IPS DF 4.7 (cell line): ENCODE results near the gene PGC.

Experiments
- DNase-seq: peaks from one replicate; pipeline ENCODE4 v3.0.0-alpha.2; 2013; ENCODE audit warnings: low spot score; ENCODE audit errors: extremely low read depth

PGC gene

DNA sequence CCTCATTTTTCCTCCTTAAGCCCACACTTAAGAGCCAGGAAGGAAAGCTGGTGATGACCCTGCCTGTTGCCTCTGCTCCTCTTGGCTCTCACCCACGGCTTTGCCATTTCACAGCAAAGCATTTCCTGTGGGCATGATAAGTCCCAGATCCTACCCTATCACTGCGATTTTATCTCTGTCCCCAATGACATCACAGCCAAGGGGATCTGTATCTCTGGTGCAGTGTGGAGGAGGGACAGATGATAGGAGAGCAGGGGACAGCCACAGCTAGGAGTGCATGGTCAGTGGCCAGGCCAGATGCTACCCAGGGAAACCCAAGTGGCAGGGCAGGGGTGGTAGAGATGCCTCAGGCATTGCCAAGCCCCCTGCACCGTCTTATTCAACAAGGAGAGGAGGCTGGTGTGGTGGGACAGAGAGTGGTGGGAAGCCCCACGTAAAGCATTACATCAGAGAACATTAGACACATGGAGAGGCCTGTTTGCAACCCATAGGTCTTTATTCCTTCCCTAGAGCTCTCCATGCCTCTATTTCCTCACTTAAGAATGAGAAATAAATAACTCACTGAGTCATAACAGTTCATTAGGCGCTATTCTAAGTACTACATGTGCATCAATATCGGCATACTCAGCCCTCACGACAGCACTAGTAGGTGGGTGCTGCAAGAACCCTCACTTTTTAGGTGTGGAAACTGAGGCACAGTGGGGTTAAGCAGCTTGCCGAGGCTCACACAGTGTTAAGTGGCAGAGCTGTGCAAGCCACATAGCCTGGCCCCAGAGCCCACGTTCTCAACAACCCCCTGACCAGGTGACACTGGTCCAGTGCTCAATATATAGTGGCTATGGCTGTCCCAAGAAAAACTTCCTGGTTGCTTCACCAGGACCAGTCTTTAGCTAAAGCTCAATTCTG lies 16.4 kb downstream of the PGC start:
- no peak for DNase-seq

DNA sequence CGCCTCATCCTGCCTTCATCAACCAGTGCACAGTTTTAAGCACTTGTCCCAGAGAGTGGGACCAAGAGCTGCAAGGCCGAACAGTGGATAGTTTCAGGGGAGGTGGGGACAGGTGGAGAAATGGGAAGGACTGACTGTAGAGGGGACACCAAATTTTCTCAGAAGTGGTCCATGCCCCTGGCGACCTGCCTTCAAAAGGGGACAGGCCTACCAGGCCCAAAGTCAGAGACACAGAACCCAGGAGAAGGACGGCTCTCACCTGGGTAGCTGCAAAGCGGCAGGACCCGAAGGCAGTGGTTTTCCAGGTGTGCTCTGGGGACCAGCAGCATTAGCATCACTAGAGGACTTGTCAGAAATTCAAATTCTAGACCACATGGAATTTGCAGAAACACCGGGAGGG lies 17.6 kb downstream of the PGC start:
- no peak for DNase-seq

DNA sequence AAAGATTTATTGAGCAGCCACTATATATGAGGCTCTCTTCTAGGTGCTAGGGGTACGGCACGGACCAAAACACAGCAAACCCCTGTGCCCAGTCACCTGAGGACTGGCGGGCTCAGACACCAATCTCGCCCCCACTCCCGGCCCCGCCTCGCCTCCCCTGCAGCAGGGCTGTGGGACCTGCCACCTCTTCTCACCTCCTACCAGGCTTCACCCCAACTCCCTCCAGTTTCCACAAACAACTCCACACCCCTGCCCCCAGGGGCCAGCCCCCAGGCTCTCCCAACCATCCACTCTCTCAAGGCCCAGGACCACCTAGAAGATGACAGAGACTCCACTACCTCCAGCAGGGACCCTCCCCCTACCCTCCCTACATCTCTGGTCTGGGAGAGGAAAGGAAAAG lies 18.2 kb downstream of the PGC start:
- DNase-seq, result no peak

DNA sequence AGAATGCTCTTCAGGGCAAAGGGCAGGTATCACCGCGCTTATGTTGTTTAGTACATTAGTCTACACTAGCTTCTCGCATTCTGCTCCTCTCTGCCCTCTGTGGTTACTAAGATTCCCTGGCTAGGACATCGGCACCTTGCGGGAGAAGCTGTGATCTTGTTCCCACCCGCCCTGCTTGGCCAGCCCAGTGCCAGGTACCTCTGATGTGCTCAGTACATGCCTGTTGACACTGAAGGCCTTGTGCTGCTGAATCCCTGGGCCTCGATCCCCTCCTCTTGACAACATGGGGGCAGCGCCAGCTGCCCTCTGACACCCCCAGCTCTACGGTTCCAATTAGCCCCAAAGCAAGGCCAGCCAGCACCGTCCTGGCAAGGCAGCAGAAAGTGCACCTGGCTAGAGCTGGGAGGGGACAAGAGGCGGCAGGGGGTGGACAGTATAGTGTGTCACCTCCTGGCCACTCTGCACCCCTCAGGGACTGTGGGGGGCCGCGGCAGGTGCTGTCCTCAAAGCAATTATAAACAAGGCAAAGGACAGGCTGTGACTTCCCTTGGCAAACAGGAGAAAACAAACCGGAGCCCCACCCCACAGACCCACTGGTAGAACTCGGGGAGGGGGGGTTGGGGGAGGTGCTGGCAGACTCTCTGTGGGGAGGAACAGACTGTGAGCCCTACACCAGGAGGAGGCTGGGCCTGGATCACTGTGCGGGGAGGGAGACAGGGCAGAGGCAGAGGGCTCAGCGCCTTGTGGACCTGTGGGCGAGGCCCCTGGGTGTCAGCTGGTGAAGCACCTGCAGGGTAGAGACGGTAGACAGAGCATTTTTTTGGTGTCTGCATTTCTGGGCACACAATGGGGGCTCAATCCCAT lies 18.9 kb downstream of the PGC start:
- no peak for DNase-seq

DNA sequence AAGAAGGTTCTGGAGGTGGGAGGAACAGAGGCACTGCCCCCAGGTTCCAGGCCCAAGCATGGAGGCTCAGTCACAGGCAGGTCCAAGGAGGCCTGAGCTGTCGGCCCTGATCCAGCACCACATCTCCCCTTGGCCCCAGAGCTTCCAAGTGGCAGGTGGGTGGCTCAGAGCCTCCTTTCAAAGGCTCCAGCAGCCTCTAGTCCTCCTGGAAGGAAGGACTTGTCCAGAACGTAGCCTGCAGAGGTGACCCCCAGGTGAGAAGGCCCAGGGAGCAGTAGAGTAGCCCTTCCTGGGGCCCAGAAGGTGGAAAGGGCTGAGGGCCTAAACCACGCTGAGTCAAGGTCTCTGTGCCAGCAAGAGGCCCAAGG lies 19.5 kb downstream of the PGC start:
- no peak for DNase-seq

DNA sequence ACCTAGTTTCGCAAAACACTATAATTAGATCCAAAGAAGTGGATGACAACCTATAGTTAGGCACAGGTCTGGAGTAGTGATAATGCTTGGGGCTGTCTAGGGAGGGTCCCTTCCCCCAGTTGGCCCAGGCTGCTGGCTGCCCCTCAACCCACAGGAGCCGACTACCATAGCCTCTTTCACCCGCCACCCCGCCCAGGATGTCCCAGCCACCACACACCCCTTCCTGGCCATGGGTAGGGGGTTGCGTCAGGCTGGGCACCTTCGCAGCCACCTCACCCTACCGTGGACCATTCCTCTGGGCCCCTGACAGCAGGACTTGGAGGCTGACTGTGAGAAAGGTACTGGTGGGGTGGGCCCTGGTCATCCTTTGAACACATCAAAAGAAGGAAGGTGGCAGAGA lies 20.3 kb downstream of the PGC start:
- no peak for DNase-seq

DNA sequence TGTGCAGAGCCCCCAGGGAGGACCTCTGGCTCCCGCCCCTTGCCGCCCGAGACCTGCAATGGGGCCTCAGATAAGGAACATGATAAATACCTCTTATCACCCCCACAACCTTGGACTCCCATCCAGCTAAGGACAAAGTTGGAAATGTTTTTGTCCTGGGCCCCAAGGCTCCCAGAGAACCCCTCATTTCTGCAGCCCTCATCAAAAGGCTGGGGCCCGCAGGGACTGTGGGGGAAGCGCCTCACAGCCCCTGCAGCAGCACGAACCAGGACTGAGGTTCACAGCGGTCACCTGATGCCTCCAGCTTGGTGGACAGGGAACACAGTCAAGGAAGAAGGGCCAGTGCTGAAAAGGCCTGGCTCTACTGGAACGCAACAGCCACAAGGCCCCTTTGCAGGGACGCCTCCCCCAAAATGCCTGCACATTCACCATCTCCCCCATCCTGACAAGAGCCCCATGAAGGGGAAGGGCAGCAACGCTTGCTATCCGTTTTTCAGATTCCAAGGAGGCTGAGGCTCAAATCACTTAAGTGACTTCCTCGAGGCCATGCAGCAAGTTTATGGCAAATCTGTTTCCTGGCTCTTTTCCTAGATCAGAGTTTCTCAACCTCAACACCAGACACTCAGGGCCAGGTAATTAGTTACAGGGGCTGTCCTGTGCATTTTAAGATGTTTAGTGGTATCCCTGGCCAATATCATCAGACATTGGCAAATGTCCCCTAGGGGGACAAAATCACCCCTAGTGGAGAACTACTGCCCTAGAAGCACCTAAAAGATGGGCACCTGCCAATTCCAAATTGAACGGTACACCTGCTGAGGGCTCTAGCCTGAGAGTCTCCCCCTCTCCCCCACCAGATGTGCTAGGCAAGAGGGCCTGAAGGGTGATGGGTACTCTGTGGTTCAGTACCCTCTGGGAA lies 22.4 kb downstream of the PGC start:
- no peak for DNase-seq

DNA sequence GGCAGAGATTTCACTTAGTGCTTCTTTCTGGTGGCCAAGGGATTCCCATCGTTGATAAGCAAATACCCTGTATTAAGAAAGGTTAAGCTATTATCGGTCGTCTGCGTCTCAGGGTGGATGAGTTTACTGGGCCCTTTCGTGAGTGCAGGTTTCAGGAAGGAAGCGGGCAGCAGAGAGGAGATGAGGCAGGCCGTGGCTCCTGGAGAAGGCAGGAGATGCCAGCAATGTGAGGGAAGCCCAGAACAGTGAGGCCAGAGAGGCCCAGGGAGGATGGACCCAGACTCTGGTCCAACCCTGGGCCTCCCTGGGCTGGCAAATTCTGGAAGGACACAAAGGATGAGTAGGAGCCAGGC lies 23.0 kb downstream of the PGC start:
- no peak for DNase-seq

DNA sequence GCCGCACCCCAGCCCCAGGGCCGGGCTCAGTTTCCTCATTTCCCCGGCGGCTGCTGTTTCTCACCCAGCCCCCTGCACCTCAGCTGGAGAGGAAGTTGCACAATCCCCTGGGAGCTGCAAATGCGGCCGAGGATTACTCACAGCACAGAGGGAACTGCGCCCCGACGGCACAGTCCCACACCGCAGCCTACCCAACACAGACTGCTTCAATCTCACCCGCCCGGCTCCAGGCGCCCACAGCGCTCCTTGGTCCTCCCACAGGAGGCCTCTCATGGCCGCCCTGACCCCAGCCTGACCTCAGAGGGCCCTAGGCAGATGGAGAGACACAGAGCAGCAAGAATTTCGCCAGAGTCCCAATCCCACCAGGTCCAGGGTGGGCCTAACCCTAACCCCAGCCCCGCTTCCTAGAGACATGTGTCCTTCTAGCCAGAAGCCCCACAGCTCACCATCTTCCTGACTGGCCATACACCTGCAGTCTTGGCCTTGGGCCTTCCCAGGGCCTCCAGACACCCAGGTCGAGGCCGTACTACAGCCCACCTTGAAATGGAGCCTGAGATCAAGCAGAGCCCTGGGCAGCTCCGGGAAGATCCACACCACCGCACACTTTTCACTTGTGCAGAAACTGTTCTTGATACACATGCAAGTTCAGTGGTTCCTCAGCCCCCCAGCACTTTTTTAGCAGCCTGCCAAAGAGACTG lies 23.5 kb downstream of the PGC start:
- DNase-seq, result no peak

DNA sequence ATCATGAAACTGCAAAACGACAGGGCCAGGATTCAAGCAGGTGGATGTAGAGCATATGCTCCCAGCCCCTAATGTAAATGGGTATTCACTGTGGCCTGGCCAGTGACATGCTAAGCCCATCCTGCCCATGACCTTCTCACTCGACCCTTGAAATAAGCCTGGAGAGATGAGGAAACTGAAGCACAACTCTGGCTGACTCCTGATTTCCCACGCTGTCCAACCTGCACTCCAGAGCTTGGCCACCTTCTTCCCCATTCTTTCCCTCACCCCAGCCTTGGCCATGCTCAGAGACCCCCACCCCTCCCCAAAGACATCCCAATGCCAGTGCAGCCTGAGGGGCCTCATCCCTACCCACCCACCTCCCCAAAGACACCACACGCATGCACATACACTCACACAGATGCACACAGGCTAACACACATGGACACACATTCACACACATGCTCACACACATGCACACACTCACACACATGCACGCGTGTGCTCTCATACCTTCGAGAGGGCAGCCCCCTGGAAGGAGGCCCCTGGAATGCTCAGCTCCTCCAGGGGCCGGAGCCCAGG lies 24.1 kb downstream of the PGC start:
- DNase-seq, result no peak

DNA sequence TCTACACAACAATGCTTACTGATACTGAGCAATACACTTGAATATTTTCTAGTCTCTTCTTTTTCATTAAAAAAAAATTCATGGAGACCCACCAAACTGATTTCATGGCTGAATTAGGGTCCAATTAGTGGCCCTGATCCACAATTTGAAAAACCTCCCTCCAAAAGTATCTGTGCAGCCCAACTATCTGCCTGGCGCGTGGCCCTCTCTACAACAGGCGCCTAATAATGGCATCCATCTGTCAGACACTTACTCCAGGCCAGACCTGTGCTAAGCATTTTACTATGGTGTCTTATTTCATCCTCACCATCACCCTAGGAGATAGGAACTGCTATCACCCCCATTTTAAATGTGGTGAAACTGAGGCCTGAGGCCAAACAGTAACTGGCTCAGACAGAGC lies 25.8 kb downstream of the PGC start:
- DNase-seq, result no peak

DNA sequence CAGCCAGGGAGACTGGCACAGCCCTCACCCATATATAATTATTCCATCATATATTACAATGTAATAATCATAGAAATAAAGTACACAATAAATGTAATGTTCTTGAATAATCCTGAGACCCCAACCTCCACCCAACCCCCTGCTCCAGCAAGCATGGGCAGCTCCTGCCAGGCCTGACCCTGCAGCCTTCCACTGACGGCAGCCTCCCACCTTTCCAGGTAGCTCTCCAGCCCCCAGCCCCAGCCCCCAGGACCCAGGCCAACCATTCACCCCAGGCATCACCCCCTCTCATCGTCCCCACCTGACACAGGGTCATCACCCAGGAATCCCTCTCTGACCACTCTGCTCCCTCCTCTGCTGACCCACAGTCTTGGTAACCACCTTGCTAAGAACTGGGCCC lies 26.4 kb downstream of the PGC start:
- DNase-seq, result no peak

DNA sequence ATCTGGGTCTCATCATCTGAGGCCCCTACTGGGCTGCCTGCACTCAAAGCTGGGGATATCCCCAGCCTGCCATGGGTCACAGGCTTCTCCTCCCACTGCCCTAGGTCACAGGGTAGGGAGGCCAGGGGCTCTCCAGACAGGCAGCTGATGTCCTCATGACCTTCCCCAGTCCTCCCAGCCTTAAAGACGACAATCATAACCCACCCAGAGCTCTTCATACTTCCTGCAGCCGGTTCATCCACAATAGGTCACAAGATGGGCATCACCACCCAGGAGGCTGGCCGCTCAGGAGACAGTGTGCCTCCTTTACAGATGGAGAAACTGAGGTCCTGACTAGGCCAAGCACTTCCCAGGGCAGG lies 27.0 kb downstream of the PGC start:
- DNase-seq, result no peak

DNA sequence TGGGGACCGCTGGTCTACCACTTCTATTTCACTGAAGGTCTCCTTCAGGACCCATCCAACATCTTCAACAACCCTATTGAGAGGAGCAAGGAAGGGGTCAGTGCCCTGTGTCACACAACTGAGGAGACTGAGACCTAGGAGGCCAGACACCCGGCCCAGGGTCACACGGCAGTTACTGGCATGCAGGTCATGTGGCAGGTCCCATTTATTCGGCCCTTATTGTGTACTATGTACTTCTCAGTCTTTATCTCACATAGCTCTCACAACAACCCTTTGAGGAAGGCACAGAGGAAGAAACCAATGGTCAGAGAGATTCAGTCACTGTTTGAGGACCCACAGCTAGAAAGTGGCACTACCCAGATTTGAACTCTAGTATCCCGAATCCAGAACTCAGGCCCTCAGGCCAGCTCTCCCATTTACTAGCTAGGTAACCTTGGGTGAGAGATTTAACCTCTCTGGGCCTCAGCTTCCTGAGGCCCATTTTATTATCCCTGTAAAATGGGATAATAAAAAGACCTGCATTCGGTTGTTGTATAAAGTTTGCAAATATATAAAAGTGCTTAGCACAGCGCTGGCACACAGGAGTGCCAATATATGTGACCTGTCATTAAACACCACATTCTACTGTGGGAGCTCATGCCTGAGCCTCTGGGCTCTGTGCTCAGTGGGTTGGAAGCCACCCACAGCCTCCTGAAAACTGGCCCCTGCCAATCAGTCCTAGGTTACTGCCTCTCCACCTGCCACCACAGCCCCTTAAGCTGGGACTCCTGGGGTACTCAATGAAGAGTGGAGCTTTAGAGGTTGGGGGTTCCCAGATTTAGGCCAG lies 27.5 kb downstream of the PGC start:
- DNase-seq, result no peak

DNA sequence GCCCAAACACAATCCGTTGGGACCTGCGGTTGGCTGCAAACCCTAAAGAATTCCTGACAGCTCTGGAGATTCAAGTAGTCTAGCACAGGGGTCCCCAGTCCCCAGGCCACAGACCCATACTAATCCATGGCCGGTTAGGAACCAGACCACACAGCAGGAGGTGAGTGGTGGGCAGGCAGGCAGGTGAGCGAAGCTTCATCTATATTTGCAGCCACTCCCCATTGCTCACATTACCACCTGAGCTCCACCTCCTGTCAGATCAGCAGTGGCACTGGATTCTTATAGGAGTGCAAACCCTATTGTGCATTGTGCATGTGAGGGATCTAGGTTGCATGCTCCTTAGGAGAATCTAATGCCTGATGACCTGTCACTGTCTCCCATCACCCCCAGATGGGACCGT lies 28.4 kb downstream of the PGC start:
- DNase-seq, result no peak

DNA sequence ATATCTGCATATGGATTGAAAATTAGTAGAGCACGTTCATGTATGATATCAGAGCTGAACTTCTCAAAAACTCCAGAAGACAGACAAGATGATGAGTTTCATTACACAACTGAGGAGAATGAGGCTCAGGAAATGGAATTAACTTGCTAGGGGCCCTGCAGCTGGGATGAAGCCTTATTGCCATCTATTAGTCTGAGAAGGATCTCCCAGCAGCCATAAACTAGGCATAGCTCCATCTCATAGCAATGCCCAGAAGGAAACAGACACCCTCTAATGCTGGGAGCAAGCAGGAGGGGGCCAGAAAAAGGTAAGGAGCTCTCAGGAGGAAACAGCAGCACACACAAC lies 29.8 kb downstream of the PGC start:
- no peak for DNase-seq

DNA sequence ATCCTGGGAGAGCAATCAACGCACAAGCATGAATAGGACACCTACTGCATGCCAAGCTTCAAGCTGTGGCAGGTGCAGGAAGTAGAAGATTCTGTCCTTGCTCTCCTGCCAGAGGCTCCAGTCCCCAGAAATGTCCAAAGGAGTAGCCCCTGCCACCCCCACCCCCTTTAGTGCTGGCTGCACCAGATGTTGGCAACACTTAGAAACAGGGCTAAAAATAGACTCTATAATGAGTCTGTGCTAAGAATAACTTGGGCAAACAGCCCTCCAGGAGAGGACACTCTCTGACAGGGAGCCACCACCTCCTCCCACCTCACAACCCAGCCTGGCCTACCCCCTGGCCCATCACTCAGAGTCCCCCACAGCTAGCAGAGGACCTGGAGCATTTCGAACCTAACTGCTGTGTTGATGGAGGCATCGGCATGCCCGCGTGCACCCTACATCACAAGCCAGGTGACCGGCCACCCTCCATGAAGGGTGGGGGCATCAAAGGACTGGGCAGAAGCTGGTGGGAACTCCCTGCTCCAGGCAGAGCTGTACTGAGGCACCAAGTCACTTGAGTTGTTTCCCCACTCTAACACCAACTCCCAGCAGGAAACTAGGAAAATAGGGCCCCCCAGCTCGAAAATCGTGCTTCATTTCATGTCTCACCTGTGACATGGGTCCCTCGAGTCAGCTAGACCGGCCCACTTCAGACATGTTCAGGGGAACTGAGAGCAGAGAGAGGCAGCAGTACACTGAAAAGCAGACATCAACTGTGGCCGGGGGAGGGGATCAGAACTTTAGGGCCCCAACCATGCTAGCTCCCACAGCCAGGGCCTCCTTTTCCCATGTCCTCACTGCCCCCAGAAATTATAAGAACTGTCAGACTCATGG lies 30.4 kb downstream of the PGC start:
- no peak for DNase-seq

DNA sequence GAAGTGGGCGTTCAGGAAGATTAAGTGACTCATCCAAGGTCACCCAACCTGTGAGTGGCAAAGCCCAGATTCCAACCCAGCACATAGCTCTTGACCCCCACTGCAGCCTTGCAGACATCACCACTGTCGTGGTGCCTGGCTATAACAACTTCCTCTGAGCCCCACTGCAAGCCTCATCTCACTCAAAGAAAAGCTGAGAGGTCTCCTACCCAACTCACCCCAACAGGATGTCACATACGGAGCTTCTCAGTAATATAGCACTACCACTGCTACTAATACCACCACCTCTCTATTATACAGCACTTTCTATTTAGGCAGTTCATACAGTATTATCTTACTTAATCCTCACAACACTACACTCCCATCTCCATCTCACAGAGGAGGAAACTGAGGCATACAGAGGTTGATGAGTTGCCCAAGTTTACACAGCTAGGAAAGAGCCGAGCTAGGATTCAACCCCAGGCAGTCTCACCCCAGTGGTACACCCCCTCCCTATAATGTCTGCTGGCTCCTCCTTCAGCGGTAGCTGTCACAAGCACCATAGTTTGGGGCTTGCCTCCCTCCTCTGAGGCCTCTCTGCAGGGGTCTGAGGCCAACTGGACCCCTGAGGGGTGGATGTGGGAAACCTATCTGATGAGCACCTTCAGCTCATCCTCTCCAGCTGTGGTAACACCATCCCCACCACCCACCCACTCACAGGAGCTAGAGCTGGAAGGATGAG lies 31.2 kb downstream of the PGC start:
- DNase-seq, result no peak
